Measurements from ENCODE around the gene XKR3.

GRCh38 chr22:16854631-16855030 is 29.4 kb upstream of the XKR3 start:
- TF ChIP-seq CTCF (IDR thresholded peaks at IDR 0.05; ENCODE audit: low read length): no peak
- no peak for TF ChIP-seq EZH2 (optimal IDR thresholded peaks at IDR 0.05; ENCODE audit: low read depth, low read length)

Measured in MM.1S (cell line).